Measurements from ENCODE around the gene SPTAN1. TPM values are rescaled to one million over a fixed set of nuclear protein-coding genes. Genes with fewer than 3 reads are reported as not detected.
"Not testable (repeated sequence)": the region's sequence is repeated elsewhere in the genome, so short reads cannot be mapped to it uniquely, and the experiment has no call there.

The SPTAN1 gene
- total RNA-seq (2014; rRNA removed; shearing (Covaris generic)): 124 and 132 TPM in 2 replicates

GRCh38 chr9:128552153-128552743, at the start of gene SPTAN1:
SPTAN1 (plus strand) TSS chr9:128552587; CDS start chr9:128566741, 14,154 bp downstream.
- Histone ChIP-seq H3K27me3 (ENCODE audit: control insufficient read depth, insufficient read depth, low read length) (no peaks in the 10 kb centered on the region), H3K4me3 (ENCODE audit: insufficient read depth, low read depth, low read length) (peak within 1 kb of the TSS; percentile 68), H3K36me3 (replicated peaks; ENCODE audit: control insufficient read depth, insufficient read depth, low read length) (no peaks in the 10 kb centered on the region)
- peak; percentile 99 for DNase-seq

- not testable (repeated sequence) for H3K36me3 ChIP-seq (replicated peaks; ENCODE audit: control insufficient read depth, insufficient read depth, low read length); H3K27me3 ChIP-seq (ENCODE audit: control insufficient read depth, insufficient read depth, low read length); DNase-seq
- H3K4me3 ChIP-seq (ENCODE audit: insufficient read depth, low read depth, low read length): peak overlapping the region; percentile 91; the same call in 1 of the 2 replicates
Measured at GRCh38 chr9:128503415-128503825, 49.0 kb upstream of the SPTAN1 start.

GRCh38 chr9:128503870-128504269, 48.5 kb upstream of the SPTAN1 start:
- H3K4me3 ChIP-seq (ENCODE audit: insufficient read depth, low read depth, low read length): peak overlapping the region; percentile 91; the same call in 1 of the 2 replicates
- no peaks in the 10 kb centered on the region for H3K27me3 ChIP-seq (ENCODE audit: control insufficient read depth, insufficient read depth, low read length)
- peak; percentile 54 for DNase-seq
- peaks cover 6% of the 10 kb centered on the region; the same call in 1 of the 2 replicates for H3K36me3 ChIP-seq (replicated peaks; ENCODE audit: control insufficient read depth, insufficient read depth, low read length)

GRCh38 chr9:128504485-128505413, 47.6 kb upstream of the SPTAN1 start, which contains the start of gene GLE1:
GLE1 (plus strand) TSS chr9:128504719; CDS start chr9:128504806, 87 bp downstream.
- no peaks in the 10 kb centered on the region for H3K27me3 ChIP-seq (ENCODE audit: control insufficient read depth, insufficient read depth, low read length)
- peaks cover 5% of the 10 kb centered on the region; the same call in 1 of the 2 replicates for H3K36me3 ChIP-seq (replicated peaks; ENCODE audit: control insufficient read depth, insufficient read depth, low read length)
- peak; percentile 99 for DNase-seq
- H3K4me3 ChIP-seq (ENCODE audit: insufficient read depth, low read depth, low read length): peak within 1 kb of the TSS; percentile 91

- DNase-seq: no peak
- H3K27me3 ChIP-seq (ENCODE audit: control insufficient read depth, insufficient read depth, low read length): no peaks in the 10 kb centered on the region
- H3K36me3 ChIP-seq (replicated peaks; ENCODE audit: control insufficient read depth, insufficient read depth, low read length): peaks cover 3% of the 10 kb centered on the region; the same call in 1 of the 2 replicates
- H3K4me3 ChIP-seq (ENCODE audit: insufficient read depth, low read depth, low read length): peak overlapping the region; percentile 91
Measured at GRCh38 chr9:128505414-128505765, 47.0 kb upstream of the SPTAN1 start.

GRCh38 chr9:128505906-128506305, 46.5 kb upstream of the SPTAN1 start:
- not testable (repeated sequence) for H3K4me3 ChIP-seq (ENCODE audit: insufficient read depth, low read depth, low read length); DNase-seq; H3K36me3 ChIP-seq (replicated peaks; ENCODE audit: control insufficient read depth, insufficient read depth, low read length); H3K27me3 ChIP-seq (ENCODE audit: control insufficient read depth, insufficient read depth, low read length)

- Histone ChIP-seq H3K27me3 (ENCODE audit: control insufficient read depth, insufficient read depth, low read length) (no peaks in the 10 kb centered on the region), H3K4me3 (ENCODE audit: insufficient read depth, low read depth, low read length) (no peak overlapping the region), H3K36me3 (replicated peaks; ENCODE audit: control insufficient read depth, insufficient read depth, low read length) (peaks cover 4% of the 10 kb centered on the region)
- no peak for DNase-seq
Measured at GRCh38 chr9:128512820-128513219, 39.6 kb upstream of the SPTAN1 start.

GRCh38 chr9:128521956-128522355, 30.4 kb upstream of the SPTAN1 start:
- DNase-seq: no peak
- Histone ChIP-seq H3K36me3 (replicated peaks; ENCODE audit: control insufficient read depth, insufficient read depth, low read length) (no peaks in the 10 kb centered on the region; the same call in none of the 2 replicates), H3K4me3 (ENCODE audit: insufficient read depth, low read depth, low read length) (no peak overlapping the region), H3K27me3 (ENCODE audit: control insufficient read depth, insufficient read depth, low read length) (no peaks in the 10 kb centered on the region)

GRCh38 chr9:128523199-128523925, 29.0 kb upstream of the SPTAN1 start:
- DNase-seq: peak; percentile 56
- Histone ChIP-seq H3K36me3 (replicated peaks; ENCODE audit: control insufficient read depth, insufficient read depth, low read length) (peaks cover 2% of the 10 kb centered on the region), H3K27me3 (ENCODE audit: control insufficient read depth, insufficient read depth, low read length) (no peaks in the 10 kb centered on the region), H3K4me3 (ENCODE audit: insufficient read depth, low read depth, low read length) (no peak overlapping the region)

GRCh38 chr9:128526720-128527119, 25.7 kb upstream of the SPTAN1 start:
- no peak for DNase-seq
- Histone ChIP-seq H3K36me3 (replicated peaks; ENCODE audit: control insufficient read depth, insufficient read depth, low read length) (peaks cover 6% of the 10 kb centered on the region), H3K27me3 (ENCODE audit: control insufficient read depth, insufficient read depth, low read length) (no peaks in the 10 kb centered on the region)

GRCh38 chr9:128528445-128529160, 23.8 kb upstream of the SPTAN1 start:
- no peak for DNase-seq
- Histone ChIP-seq H3K36me3 (replicated peaks; ENCODE audit: control insufficient read depth, insufficient read depth, low read length) (peaks cover 6% of the 10 kb centered on the region), H3K27me3 (ENCODE audit: control insufficient read depth, insufficient read depth, low read length) (no peaks in the 10 kb centered on the region), H3K4me3 (ENCODE audit: insufficient read depth, low read depth, low read length) (no peak overlapping the region)

More at GRCh38 chr9:128526720-128527119, 25.7 kb upstream of the SPTAN1 start:
- no peak overlapping the region for H3K4me3 ChIP-seq (ENCODE audit: insufficient read depth, low read depth, low read length)

GRCh38 chr9:128529191-128529590, 23.2 kb upstream of the SPTAN1 start:
- no peak for DNase-seq
- Histone ChIP-seq H3K27me3 (ENCODE audit: control insufficient read depth, insufficient read depth, low read length) (no peaks in the 10 kb centered on the region), H3K4me3 (ENCODE audit: insufficient read depth, low read depth, low read length) (no peak overlapping the region), H3K36me3 (replicated peaks; ENCODE audit: control insufficient read depth, insufficient read depth, low read length) (peaks cover 8% of the 10 kb centered on the region)

GRCh38 chr9:128532581-128532980, 19.8 kb upstream of the SPTAN1 start:
- no peak overlapping the region for H3K4me3 ChIP-seq (ENCODE audit: insufficient read depth, low read depth, low read length)
- no peak for DNase-seq
- H3K36me3 ChIP-seq (replicated peaks; ENCODE audit: control insufficient read depth, insufficient read depth, low read length): peaks cover 7% of the 10 kb centered on the region
- no peaks in the 10 kb centered on the region for H3K27me3 ChIP-seq (ENCODE audit: control insufficient read depth, insufficient read depth, low read length)
